ENCODE results near the gene UBE2J2.

UBE2J2 gene

DNA sequence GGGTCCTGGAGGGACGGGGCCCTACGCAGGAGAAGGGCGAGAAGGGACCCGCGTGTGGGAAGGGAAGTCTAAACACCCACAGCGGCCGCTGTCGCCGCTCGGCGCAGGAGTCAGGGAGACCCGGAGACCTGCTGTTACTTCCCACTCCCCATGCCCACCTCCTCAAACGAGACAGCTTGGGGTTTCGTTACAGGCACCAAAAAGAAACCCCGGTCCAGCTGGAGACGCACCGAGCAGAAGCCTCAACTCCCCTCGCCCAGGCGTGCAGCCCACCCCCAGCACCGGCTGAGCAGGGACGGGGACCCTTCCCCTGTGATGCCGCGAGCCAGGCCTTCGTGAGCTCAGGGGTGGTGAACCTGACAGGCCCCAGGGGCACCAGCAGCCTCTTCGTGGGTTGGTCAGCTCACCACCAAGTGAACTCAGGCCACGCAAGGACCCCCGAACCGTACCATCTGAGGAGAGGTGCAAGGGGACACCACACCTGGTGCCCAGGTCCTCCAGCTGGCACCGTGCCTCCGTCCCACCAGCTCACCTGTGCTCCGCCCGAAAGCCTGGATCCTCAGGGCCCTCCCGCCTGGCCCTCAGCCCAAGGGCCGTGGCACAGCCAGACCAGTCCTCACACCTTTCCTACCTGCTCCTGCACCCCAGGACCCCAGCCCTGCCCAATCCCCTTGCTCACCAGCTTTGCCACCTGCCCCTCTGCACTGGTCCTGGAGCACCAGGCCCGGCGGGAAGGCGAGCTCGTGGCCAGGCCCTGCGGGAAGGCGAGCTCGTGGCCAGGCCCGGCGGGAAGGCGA is 46.9 kb downstream of the UBE2J2 start:
- TF ChIP-seq ISL1 (CRISPR knock-in tag; IDR thresholded peaks at IDR 0.05) (no peak), ZNF565 (CRISPR knock-in tag; conservative IDR thresholded peaks at IDR 0.05; ENCODE audit: low read depth) (no peak), SNAI2 (CRISPR knock-in tag; IDR thresholded peaks at IDR 0.05) (no peak), TCF4 (CRISPR knock-in tag; IDR thresholded peaks at IDR 0.05; ENCODE audit: borderline replicate concordance) (no peak), BACH2 (CRISPR knock-in tag; IDR thresholded peaks at IDR 0.05; ENCODE audit: borderline replicate concordance) (no peak), PPARA (CRISPR knock-in tag; IDR thresholded peaks at IDR 0.05; ENCODE audit: borderline replicate concordance) (no peak), ZC3H10 (CRISPR knock-in tag; IDR thresholded peaks at IDR 0.05) (no peak), ZFP30 (CRISPR knock-in tag; IDR thresholded peaks at IDR 0.05) (no peak)
- TF ChIP-seq, protein P1, sequence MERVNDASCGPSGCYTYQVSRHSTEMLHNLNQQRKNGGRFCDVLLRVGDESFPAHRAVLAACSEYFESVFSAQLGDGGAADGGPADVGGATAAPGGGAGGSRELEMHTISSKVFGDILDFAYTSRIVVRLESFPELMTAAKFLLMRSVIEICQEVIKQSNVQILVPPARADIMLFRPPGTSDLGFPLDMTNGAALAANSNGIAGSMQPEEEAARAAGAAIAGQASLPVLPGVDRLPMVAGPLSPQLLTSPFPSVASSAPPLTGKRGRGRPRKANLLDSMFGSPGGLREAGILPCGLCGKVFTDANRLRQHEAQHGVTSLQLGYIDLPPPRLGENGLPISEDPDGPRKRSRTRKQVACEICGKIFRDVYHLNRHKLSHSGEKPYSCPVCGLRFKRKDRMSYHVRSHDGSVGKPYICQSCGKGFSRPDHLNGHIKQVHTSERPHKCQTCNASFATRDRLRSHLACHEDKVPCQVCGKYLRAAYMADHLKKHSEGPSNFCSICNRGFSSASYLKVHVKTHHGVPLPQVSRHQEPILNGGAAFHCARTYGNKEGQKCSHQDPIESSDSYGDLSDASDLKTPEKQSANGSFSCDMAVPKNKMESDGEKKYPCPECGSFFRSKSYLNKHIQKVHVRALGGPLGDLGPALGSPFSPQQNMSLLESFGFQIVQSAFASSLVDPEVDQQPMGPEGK (CRISPR knock-in tag; IDR thresholded peaks at IDR 0.05; ENCODE audit: borderline replicate concordance): no peak
- TF ChIP-seq, protein P2, sequence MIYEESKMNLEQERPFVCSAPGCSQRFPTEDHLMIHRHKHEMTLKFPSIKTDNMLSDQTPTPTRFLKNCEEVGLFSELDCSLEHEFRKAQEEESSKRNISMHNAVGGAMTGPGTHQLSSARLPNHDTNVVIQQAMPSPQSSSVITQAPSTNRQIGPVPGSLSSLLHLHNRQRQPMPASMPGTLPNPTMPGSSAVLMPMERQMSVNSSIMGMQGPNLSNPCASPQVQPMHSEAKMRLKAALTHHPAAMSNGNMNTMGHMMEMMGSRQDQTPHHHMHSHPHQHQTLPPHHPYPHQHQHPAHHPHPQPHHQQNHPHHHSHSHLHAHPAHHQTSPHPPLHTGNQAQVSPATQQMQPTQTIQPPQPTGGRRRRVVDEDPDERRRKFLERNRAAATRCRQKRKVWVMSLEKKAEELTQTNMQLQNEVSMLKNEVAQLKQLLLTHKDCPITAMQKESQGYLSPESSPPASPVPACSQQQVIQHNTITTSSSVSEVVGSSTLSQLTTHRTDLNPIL (CRISPR knock-in tag; IDR thresholded peaks at IDR 0.05; ENCODE audit: low read depth): no peak
- TF ChIP-seq, protein P3, sequence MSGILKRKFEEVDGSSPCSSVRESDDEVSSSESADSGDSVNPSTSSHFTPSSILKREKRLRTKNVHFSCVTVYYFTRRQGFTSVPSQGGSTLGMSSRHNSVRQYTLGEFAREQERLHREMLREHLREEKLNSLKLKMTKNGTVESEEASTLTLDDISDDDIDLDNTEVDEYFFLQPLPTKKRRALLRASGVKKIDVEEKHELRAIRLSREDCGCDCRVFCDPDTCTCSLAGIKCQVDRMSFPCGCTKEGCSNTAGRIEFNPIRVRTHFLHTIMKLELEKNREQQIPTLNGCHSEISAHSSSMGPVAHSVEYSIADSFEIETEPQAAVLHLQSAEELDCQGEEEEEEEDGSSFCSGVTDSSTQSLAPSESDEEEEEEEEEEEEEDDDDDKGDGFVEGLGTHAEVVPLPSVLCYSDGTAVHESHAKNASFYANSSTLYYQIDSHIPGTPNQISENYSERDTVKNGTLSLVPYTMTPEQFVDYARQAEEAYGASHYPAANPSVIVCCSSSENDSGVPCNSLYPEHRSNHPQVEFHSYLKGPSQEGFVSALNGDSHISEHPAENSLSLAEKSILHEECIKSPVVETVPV (CRISPR knock-in tag; IDR thresholded peaks at IDR 0.05): no peak
- ATAC-seq: no peak

DNA sequence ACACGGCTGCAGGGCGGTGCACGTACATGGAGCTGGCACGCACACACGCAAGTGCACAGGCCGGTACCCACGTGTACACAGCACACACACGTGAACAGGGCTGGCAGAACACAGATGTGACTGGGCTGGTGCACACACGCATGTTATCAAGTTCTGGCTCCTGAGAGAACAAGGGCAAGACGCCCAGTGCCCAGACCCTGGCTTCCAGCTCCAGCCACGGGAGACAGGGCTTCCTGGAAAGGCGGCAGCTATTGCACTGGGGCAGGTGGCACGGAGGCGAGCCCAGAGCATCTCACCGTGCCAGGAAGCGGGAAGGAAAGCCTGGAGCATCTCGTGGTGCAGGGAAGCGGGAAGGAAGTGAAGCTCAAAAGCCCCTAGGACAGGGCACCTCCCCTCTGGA is 47.7 kb downstream of the UBE2J2 start:
- TF ChIP-seq PPARA (CRISPR knock-in tag; IDR thresholded peaks at IDR 0.05; ENCODE audit: borderline replicate concordance) (no peak), ZC3H10 (CRISPR knock-in tag; IDR thresholded peaks at IDR 0.05) (no peak), OSR1 (CRISPR knock-in tag; IDR thresholded peaks at IDR 0.05) (no peak), ZNF565 (CRISPR knock-in tag; conservative IDR thresholded peaks at IDR 0.05; ENCODE audit: low read depth) (no peak), ZNF70 (CRISPR knock-in tag; IDR thresholded peaks at IDR 0.05) (no peak), ISL1 (CRISPR knock-in tag; IDR thresholded peaks at IDR 0.05) (no peak), ZFP30 (CRISPR knock-in tag; IDR thresholded peaks at IDR 0.05) (no peak), ARNTL (CRISPR knock-in tag; IDR thresholded peaks at IDR 0.05; ENCODE audit: borderline replicate concordance, low read depth) (no peak), TCF4 (CRISPR knock-in tag; IDR thresholded peaks at IDR 0.05; ENCODE audit: borderline replicate concordance) (no peak), CSDC2 (CRISPR knock-in tag; IDR thresholded peaks at IDR 0.05) (no peak), ZFP3 (CRISPR knock-in tag; IDR thresholded peaks at IDR 0.05) (no peak), ESRRG (CRISPR knock-in tag; IDR thresholded peaks at IDR 0.05) (no peak), RARB (CRISPR knock-in tag; IDR thresholded peaks at IDR 0.05) (no peak), TOX (CRISPR knock-in tag; IDR thresholded peaks at IDR 0.05; ENCODE audit: borderline replicate concordance) (no peak), BACH2 (CRISPR knock-in tag; IDR thresholded peaks at IDR 0.05; ENCODE audit: borderline replicate concordance) (no peak), SNAI2 (CRISPR knock-in tag; IDR thresholded peaks at IDR 0.05) (no peak)
- TF ChIP-seq, protein P4, sequence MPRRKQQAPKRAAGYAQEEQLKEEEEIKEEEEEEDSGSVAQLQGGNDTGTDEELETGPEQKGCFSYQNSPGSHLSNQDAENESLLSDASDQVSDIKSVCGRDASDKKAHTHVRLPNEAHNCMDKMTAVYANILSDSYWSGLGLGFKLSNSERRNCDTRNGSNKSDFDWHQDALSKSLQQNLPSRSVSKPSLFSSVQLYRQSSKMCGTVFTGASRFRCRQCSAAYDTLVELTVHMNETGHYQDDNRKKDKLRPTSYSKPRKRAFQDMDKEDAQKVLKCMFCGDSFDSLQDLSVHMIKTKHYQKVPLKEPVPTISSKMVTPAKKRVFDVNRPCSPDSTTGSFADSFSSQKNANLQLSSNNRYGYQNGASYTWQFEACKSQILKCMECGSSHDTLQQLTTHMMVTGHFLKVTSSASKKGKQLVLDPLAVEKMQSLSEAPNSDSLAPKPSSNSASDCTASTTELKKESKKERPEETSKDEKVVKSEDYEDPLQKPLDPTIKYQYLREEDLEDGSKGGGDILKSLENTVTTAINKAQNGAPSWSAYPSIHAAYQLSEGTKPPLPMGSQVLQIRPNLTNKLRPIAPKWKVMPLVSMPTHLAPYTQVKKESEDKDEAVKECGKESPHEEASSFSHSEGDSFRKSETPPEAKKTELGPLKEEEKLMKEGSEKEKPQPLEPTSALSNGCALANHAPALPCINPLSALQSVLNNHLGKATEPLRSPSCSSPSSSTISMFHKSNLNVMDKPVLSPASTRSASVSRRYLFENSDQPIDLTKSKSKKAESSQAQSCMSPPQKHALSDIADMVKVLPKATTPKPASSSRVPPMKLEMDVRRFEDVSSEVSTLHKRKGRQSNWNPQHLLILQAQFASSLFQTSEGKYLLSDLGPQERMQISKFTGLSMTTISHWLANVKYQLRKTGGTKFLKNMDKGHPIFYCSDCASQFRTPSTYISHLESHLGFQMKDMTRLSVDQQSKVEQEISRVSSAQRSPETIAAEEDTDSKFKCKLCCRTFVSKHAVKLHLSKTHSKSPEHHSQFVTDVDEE (CRISPR knock-in tag; IDR thresholded peaks at IDR 0.05): no peak
- TF ChIP-seq, protein P5, sequence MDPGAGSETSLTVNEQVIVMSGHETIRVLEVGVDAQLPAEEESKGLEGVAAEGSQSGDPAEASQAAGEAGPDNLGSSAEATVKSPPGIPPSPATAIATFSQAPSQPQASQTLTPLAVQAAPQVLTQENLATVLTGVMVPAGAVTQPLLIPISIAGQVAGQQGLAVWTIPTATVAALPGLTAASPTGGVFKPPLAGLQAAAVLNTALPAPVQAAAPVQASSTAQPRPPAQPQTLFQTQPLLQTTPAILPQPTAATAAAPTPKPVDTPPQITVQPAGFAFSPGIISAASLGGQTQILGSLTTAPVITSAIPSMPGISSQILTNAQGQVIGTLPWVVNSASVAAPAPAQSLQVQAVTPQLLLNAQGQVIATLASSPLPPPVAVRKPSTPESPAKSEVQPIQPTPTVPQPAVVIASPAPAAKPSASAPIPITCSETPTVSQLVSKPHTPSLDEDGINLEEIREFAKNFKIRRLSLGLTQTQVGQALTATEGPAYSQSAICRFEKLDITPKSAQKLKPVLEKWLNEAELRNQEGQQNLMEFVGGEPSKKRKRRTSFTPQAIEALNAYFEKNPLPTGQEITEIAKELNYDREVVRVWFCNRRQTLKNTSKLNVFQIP (CRISPR knock-in tag; IDR thresholded peaks at IDR 0.05; ENCODE audit: borderline replicate concordance, low read depth): no peak
- TF ChIP-seq, protein P1 (CRISPR knock-in tag; IDR thresholded peaks at IDR 0.05; ENCODE audit: borderline replicate concordance): no peak
- ATAC-seq: no peak

Measured in SK-N-SH treated with all-trans-retinoic acid at 6 μM for 48 hours (cell line).